Astrocyte of the cerebellum (primary cell): Measurements from ENCODE around the gene ACVR1B.

Experiments
- DNase-seq: peaks from one replicate; pipeline ENCODE4 v3.0.0-alpha.2; 2011; ENCODE audit warnings: low read depth
- H3K4me3 ChIP-seq: 2 replicates; pipeline ENCODE4 v1.5.1; 2011; ENCODE audit warnings: mild to moderate bottlenecking, low read depth, low read length, moderate library complexity
- in situ Hi-C: cut with HindIII; loops from 2 replicates; pipeline ENCODE4 v1.10.0; 2017; ENCODE audit warnings: low sequenced_read_pairs
- TF ChIP-seq, protein P1 (sequence below): IDR thresholded peaks from 2 replicates; pipeline ENCODE4 v1.5.1; 2012; ENCODE audit warnings: low read length, low read depth, moderate library complexity, mild to moderate bottlenecking; ENCODE audit errors: missing control alignments

Gene ACVR1B

DNA sequence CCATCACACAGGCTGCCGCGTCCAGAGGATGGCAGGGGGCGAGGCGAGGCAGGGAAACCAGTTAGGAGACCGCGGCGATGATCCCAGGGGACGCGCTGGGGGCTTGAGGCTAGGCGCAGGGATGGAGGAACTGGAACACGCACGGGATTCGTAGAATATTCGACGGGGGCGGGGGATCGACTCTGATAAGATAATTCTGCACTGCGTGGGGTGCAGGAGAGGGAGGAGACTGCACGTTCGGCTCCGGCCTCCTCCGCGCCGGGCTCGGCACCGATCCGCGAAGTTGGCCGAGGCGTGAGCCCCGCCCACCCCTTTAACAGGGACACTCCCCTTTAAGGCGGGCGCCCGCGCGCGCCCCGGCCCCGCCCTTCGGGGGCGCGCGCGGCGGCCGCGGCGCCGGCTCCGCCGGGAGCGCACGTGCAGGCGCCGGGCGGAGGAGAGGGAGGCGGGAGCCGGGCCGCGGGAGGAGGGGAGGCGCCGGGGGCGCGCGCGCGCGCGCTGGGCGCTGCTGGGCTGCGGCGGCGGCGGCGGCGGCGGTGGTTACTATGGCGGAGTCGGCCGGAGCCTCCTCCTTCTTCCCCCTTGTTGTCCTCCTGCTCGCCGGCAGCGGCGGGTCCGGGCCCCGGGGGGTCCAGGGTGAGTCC, at the start of gene ACVR1B:
Gene ACVR1B (plus strand): TSS at position 501 of the 644 bp plus-strand sequence. CDS start 45 bp downstream, at position 546.
- in situ Hi-C loops, result no loop called here
- H3K4me3 ChIP-seq, result peak within 1 kb of the TSS; percentile 87
- TF ChIP-seq, protein P1, sequence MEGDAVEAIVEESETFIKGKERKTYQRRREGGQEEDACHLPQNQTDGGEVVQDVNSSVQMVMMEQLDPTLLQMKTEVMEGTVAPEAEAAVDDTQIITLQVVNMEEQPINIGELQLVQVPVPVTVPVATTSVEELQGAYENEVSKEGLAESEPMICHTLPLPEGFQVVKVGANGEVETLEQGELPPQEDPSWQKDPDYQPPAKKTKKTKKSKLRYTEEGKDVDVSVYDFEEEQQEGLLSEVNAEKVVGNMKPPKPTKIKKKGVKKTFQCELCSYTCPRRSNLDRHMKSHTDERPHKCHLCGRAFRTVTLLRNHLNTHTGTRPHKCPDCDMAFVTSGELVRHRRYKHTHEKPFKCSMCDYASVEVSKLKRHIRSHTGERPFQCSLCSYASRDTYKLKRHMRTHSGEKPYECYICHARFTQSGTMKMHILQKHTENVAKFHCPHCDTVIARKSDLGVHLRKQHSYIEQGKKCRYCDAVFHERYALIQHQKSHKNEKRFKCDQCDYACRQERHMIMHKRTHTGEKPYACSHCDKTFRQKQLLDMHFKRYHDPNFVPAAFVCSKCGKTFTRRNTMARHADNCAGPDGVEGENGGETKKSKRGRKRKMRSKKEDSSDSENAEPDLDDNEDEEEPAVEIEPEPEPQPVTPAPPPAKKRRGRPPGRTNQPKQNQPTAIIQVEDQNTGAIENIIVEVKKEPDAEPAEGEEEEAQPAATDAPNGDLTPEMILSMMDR, result no peak
- DNase-seq, result peak; percentile 60

DNA sequence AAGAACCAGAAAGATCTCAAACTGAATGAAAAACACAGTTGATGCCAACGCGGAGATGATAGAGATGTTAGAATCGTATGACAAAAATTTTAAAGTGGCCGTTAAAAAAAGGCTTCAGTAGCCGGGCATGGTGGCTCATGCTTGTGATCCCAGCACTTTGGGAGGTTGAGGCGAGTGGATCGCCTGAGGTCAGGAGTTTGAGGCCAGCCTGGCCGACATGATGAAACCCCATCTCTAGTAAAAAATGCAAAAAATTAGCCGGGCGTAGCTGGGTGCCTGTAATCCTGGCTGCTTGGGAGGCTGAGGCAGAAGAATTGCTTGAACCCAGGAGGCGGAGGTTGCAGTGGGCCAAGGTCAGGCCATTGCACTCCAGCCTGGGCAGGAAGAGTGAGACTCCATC, 49.6 kb upstream of the ACVR1B start:
- no peak for DNase-seq
- in situ Hi-C loops, result no loop called here
- TF ChIP-seq, protein P1, result no peak
- H3K4me3 ChIP-seq, result no peak overlapping the region

DNA sequence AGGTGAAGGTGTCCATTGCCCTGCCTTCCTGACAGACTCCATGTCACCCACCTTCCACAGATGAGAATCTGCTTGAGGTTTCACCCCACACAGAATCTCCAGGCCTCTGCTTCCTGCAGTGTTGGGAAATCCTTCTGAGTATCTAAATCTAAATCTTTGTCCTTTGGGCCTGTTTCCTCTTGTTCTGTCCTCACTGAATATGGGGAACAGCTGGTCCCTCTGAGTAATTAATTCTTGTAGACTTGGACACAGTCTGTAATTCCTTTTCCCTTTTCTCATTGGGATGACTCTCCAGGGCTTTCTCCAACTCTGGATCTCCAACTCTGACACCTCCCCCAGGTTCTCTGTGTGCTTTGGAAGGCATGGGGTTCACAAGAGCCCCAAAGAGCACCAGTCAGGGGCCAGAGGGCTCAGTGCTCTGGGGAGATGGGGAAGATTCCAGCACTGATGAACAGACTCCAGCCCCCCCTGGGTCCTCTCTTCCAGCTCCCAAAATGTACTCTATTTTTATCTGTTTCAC, 46.5 kb upstream of the ACVR1B start:
- DNase-seq, result no peak
- H3K4me3 ChIP-seq, result no peak overlapping the region
- in situ Hi-C loops, result no loop called here
- TF ChIP-seq, protein P1, result no peak

DNA sequence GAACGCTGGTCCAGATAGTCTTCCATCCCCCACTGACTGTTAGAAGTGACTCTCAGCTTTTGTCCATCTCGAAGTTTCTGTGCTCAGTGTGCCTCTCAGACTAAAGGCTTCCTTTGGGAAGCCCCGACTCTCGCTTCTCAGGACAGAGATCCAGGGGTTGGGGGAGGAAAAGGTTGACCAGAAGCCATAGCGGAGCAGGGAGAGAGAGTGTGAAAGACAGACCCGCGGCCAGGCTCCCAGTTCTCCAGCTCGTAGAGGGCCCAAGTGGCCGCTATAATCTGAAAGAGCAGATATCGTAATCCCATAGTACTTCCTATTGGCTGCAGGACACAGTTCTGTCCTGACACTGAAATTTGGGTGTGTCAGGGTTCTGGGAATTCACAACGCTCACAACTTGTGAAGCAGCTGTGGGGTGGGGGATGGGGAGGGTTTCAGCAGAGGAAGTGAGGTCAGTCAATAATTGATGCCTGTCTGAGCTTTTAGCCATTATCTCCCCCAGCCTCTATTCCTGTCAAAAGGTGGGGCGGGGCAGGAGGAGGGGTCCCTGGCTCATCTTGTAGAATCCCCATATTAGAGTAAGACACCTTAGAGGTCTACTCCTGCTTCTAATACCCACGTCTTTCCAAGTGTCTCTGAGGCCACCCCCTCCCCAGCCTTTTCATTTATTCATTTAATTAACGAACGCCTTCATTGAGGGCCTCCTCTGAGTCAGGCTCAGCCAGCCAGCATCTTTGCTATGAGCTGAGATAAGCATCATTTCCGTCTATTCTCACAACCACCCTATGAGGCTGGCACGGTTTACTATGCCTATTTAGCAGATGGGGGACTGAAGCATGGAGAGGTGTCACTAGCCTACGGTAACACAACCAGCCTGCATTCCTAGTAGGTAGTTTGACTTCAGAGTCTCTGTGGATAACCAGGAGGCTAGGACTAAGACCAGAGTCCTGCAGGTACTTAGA, 45.7 kb upstream of the ACVR1B start:
- in situ Hi-C loops, result no loop called here
- no peak for DNase-seq
- TF ChIP-seq, protein P1, result no peak
- H3K4me3 ChIP-seq, result no peak overlapping the region

DNA sequence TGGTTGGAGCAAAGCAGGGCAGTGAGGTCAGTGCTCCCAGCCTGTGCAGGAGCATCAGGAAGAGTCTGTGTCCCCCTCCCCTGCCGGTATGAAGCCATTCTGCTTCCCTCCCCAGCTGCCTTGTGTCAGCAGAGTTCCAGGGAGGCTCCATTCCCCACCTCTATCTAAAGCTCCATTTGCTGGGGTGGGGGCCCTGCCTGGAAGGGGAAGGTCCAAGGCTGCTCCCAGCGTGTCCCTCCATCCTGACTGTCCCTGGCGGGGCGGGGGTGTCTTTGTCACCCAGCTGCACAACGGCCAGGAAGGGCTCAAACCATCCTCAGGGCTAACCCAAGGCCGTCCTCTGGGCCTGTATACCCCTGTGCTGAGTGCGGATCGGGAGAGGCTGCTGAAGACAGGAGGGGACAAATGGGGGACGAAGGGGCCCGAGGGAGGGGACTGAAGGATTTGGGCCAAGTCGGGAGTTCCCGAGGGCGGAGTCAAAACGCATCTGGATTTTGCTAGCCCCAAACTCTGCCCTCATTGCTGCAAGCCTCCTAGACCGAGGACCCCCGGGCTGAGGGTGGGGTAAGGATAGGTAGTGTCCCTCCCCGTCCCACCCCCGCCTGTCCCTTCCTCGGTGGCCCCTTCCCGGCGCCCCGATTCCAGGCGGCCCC, 44.9 kb upstream of the ACVR1B start:
- in situ Hi-C loops, result no loop called here
- TF ChIP-seq, protein P1, result no peak

More for the DNA sequence above, 44.9 kb upstream of the ACVR1B start:
- DNase-seq, result no peak
- H3K4me3 ChIP-seq, result peak overlapping the region; percentile 40
